Gastroesophageal sphincter (tissue), 4 donors: ENCODE measurements around the gene ABTB2. TPM values are rescaled to one million over a fixed set of nuclear protein-coding genes. Genes with fewer than 3 reads are reported as not detected.

Experiments
- ATAC-seq: fragments of 150-250 bp; one replicate; pipeline ENCODE4 v1.9.1; 2016; ENCODE audit warnings: mild to moderate bottlenecking, moderate library complexity
- H3K27ac ChIP-seq, 4 donors: fragments of 200-600 bp; sonication (generic) in 3 of 4; 1 replicate in 3 of 4; 2 replicates in 1 of 4; pipeline ENCODE4 v1.5.1; 2016 to 2019
- H3K27me3 ChIP-seq: fragments of 200-600 bp; sonication (generic); one replicate; pipeline ENCODE4 v1.5.1; 2019
- H3K36me3 ChIP-seq, 2 donors: fragments of 200-600 bp; sonication (generic); one replicate each; pipeline ENCODE4 v1.5.1; 2019; ENCODE audit warnings: control low read depth in 1 of 2
- H3K4me1 ChIP-seq, 3 donors: fragments of 200-600 bp; sonication (generic); 1 replicate in 2 of 3; 2 replicates in 1 of 3; pipeline ENCODE4 v1.5.1; 2016 to 2019; ENCODE audit warnings: control low read depth in 2 of 3
- H3K4me3 ChIP-seq, 2 donors: fragments of 200-600 bp; sonication (generic); one replicate each; pipeline ENCODE4 v1.5.1; 2019; ENCODE audit warnings: mild to moderate bottlenecking in 1 of 2, moderate library complexity in 1 of 2
- H3K9me3 ChIP-seq, 3 donors: fragments of 200-600 bp; sonication (generic); one replicate each; pipeline ENCODE4 v1.5.1; 2017 to 2019; ENCODE audit warnings: control low read depth in 2 of 3
- CTCF ChIP-seq, 4 experiments: fragments of 200-600 bp in 2 of 4; fragments of 450-650 bp in 2 of 4; sonication (generic) in 1 of 4; IDR thresholded peaks; one replicate each; pipeline ENCODE4 v1.5.1; 2017 to 2019; ENCODE audit warnings: antibody characterized with exemption in 4 of 4, mild to moderate bottlenecking in 2 of 4, moderate library complexity in 2 of 4
- EP300 ChIP-seq: sonication (generic); formaldehyde crosslinking; IDR thresholded peaks from one replicate; pipeline ENCODE4 v1.6.1; 2017; ENCODE audit warnings: antibody characterized with exemption, mild to moderate bottlenecking
- POLR2A ChIP-seq, 2 donors: fragments of 450-650 bp; IDR thresholded peaks; one replicate each; pipeline ENCODE4 v1.6.1; 2017; ENCODE audit warnings: antibody characterized with exemption in 2 of 2, mild to moderate bottlenecking in 2 of 2, moderate library complexity in 1 of 2
- POLR2AphosphoS5 ChIP-seq: sonication (generic); formaldehyde crosslinking; IDR thresholded peaks from one replicate; pipeline ENCODE4 v1.6.1; 2017; ENCODE audit warnings: antibody characterized with exemption
- WGBS, 2 donors: methylation state at CpG; one replicate each; pipeline ENCODE4 v1.1.5; 2018; ENCODE audit warnings: low coverage in 1 of 2; 5-methylcytosine and 5-hydroxymethylcytosine counted together
- total RNA-seq, 4 donors: library from RNA; depleted of rRNA; stranded (reverse); fragments of >200 nt; gene quantifications; one replicate each; pipeline ENCODE4 v1.1.0, GENCODE V29; 2016

Gene ABTB2
- total RNA-seq, 4 donors from 2014 or later = 4.1 to 11.0 (median 7.5) TPM

- no peaks in the 10 kb centered on the region for H3K9me3 ChIP-seq
- no peak overlapping the region for H3K27ac ChIP-seq
- ATAC-seq = no peak
- H3K27me3 ChIP-seq = no peaks in the 10 kb centered on the region
- peaks cover 0 to 42% (median 3%) of the 10 kb centered on the region in 3 donors for H3K4me1 ChIP-seq
- TF ChIP-seq EP300 (no peak), CTCF (IDR thresholded peaks at IDR 0.05) (no peak), POLR2AphosphoS5 (no peak), POLR2A (IDR thresholded peaks at IDR 0.05) (no peak)
- no peak overlapping the region for H3K4me3 ChIP-seq
- WGBS, 2 donors = 86 to 96% methylated on average over 4 to 6 of the region's 6 CpGs
- no peaks in the 10 kb centered on the region for H3K36me3 ChIP-seq
Measured at GRCh38 chr11:34314176-34314575, 43.6 kb downstream of the ABTB2 start.

- no peaks in the 10 kb centered on the region for H3K27me3 ChIP-seq
- H3K9me3 ChIP-seq = no peaks in the 10 kb centered on the region
- peaks cover 0 to 35% (median 3%) of the 10 kb centered on the region in 3 donors for H3K4me1 ChIP-seq
- no peak for ATAC-seq
- H3K36me3 ChIP-seq = no peaks in the 10 kb centered on the region
- H3K27ac ChIP-seq = no peak overlapping the region
- TF ChIP-seq POLR2AphosphoS5 = no peak
- no peak for TF ChIP-seq CTCF (IDR thresholded peaks at IDR 0.05)
- no peak for TF ChIP-seq EP300
- no peak for TF ChIP-seq POLR2A (IDR thresholded peaks at IDR 0.05)
- 61 to 88% methylated on average over 2 to 5 of the region's 6 CpGs for WGBS, 2 donors
- H3K4me3 ChIP-seq = no peak overlapping the region
Measured at GRCh38 chr11:34313099-34313517, 44.7 kb downstream of the ABTB2 start.

- no peak overlapping the region for H3K4me3 ChIP-seq
- H3K27ac ChIP-seq = peak overlapping the region; percentile 6 to 65 (median 38)
- no peaks in the 10 kb centered on the region for H3K9me3 ChIP-seq
- H3K27me3 ChIP-seq = no peaks in the 10 kb centered on the region
- TF ChIP-seq CTCF (IDR thresholded peaks at IDR 0.05) = no peak
- WGBS, 2 donors = 36 to 50% methylated on average over 1 to 2 of the region's 4 CpGs
- H3K4me1 ChIP-seq = peaks cover 0 to 35% (median 3%) of the 10 kb centered on the region in 3 donors
- H3K36me3 ChIP-seq = no peaks in the 10 kb centered on the region
- peak; percentile 45 for ATAC-seq
Measured at GRCh38 chr11:34311126-34311525, 46.7 kb downstream of the ABTB2 start.

GRCh38 chr11:34309965-34310364, 47.8 kb downstream of the ABTB2 start:
- Histone ChIP-seq H3K27me3 (no peaks in the 10 kb centered on the region), H3K4me3 (no peak overlapping the region), H3K4me1 (peaks cover 0 to 35% (median 3%) of the 10 kb centered on the region in 3 donors), H3K27ac (no peak overlapping the region), H3K9me3 (no peaks in the 10 kb centered on the region), H3K36me3 (no peaks in the 10 kb centered on the region)
- no peak for ATAC-seq
- TF ChIP-seq CTCF (IDR thresholded peaks at IDR 0.05) (no peak), POLR2A (IDR thresholded peaks at IDR 0.05) (no peak), EP300 (no peak), POLR2AphosphoS5 (no peak)
- WGBS, 2 donors = 79 to 92% methylated on average over 2 to 6 of the region's 6 CpGs

GRCh38 chr11:34308913-34309585, 48.8 kb downstream of the ABTB2 start:
- Histone ChIP-seq H3K27ac (no peak overlapping the region), H3K4me3 (no peak overlapping the region), H3K27me3 (no peaks in the 10 kb centered on the region), H3K4me1 (peaks cover 0 to 35% (median 3%) of the 10 kb centered on the region in 3 donors), H3K9me3 (no peaks in the 10 kb centered on the region), H3K36me3 (no peaks in the 10 kb centered on the region)
- ATAC-seq = no peak
- WGBS, 2 donors = 54 to 91% methylated on average over 8 of the region's 8 CpGs
- no peak for TF ChIP-seq CTCF (IDR thresholded peaks at IDR 0.05)
- TF ChIP-seq POLR2AphosphoS5 = no peak
- no peak for TF ChIP-seq EP300
- no peak for TF ChIP-seq POLR2A (IDR thresholded peaks at IDR 0.05)
